Adipocyte (in vitro differentiated cells): Measurements from ENCODE around the gene ACSF3.

Experiments
- DNase-seq: peaks from one replicate; pipeline ENCODE4 v3.0.0-alpha.2; 2015; ENCODE audit warnings: low read depth
- H3K27me3 ChIP-seq: replicated peaks from 2 replicates; pipeline ENCODE4 v1.7.0; 2013; ENCODE audit warnings: mild to moderate bottlenecking, low read length, moderate library complexity; ENCODE audit not compliant: control insufficient read depth, insufficient read depth
- H3K36me3 ChIP-seq: 2 replicates; pipeline ENCODE4 v1.7.0; 2013; ENCODE audit warnings: low read length, mild to moderate bottlenecking, moderate library complexity; ENCODE audit not compliant: control insufficient read depth, insufficient read depth, severe bottlenecking
- H3K4me1 ChIP-seq: 2 replicates; pipeline ENCODE4 v1.7.0; 2013; ENCODE audit warnings: mild to moderate bottlenecking, low read length, moderate library complexity; ENCODE audit not compliant: control insufficient read depth, insufficient read depth
- H3K4me3 ChIP-seq: 2 replicates; pipeline ENCODE4 v1.7.0; 2013; ENCODE audit warnings: mild to moderate bottlenecking, low read length, moderate library complexity
- H3K9ac ChIP-seq: 2 replicates; pipeline ENCODE4 v1.7.0; 2013; ENCODE audit warnings: mild to moderate bottlenecking, low read length, moderate library complexity
- H3K9me3 ChIP-seq: 2 replicates; pipeline ENCODE4 v1.7.0; 2013; ENCODE audit warnings: mild to moderate bottlenecking, low read length, moderate library complexity; ENCODE audit not compliant: control insufficient read depth

The ACSF3 gene

GRCh38 chr16:89093602-89094251, at the start of gene ACSF3:
Gene ACSF3 (plus strand): TSS chr16:89093852. CDS start chr16:89100682, 6,830 bp downstream.
- Histone ChIP-seq H3K27me3 (peaks cover 39% of the 10 kb centered on the region), H3K36me3 (no peaks in the 10 kb centered on the region), H3K4me3 (peak within 1 kb of the TSS; percentile 94), H3K9ac (peak within 1 kb of the TSS; percentile 92), H3K4me1 (peaks cover 19% of the 10 kb centered on the region), H3K9me3 (no peaks in the 10 kb centered on the region)
- peak; percentile 82 for DNase-seq

- no peak overlapping the region for H3K4me3 ChIP-seq
- H3K9me3 ChIP-seq: peaks cover 3% of the 10 kb centered on the region
- no peaks in the 10 kb centered on the region for H3K36me3 ChIP-seq
- DNase-seq: no peak
- H3K4me1 ChIP-seq: no peaks in the 10 kb centered on the region
- H3K9ac ChIP-seq: no peak overlapping the region
- peaks cover 63% of the 10 kb centered on the region for H3K27me3 ChIP-seq
Observed at GRCh38 chr16:89044418-89045180, 49.1 kb upstream of the ACSF3 start.

- no peak overlapping the region for H3K9ac ChIP-seq
- H3K4me3 ChIP-seq: no peak overlapping the region
- H3K9me3 ChIP-seq: peaks cover 3% of the 10 kb centered on the region
- no peaks in the 10 kb centered on the region for H3K4me1 ChIP-seq
- DNase-seq: no peak
- peaks cover 67% of the 10 kb centered on the region for H3K27me3 ChIP-seq
- H3K36me3 ChIP-seq: no peaks in the 10 kb centered on the region
Observed at GRCh38 chr16:89045181-89045815, 48.4 kb upstream of the ACSF3 start.

- Histone ChIP-seq H3K4me1 (no peaks in the 10 kb centered on the region), H3K36me3 (no peaks in the 10 kb centered on the region), H3K27me3 (peaks cover 61% of the 10 kb centered on the region), H3K9ac (no peak overlapping the region), H3K4me3 (no peak overlapping the region), H3K9me3 (peaks cover 3% of the 10 kb centered on the region)
- no peak for DNase-seq
Observed at GRCh38 chr16:89045881-89046280, 47.8 kb upstream of the ACSF3 start.

- Histone ChIP-seq H3K4me1 (no peaks in the 10 kb centered on the region), H3K9me3 (peaks cover 3% of the 10 kb centered on the region), H3K36me3 (no peaks in the 10 kb centered on the region), H3K4me3 (no peak overlapping the region), H3K27me3 (peaks cover 62% of the 10 kb centered on the region), H3K9ac (no peak overlapping the region)
- no peak for DNase-seq
Observed at GRCh38 chr16:89046491-89046890, 47.2 kb upstream of the ACSF3 start.

- Histone ChIP-seq H3K27me3 (peaks cover 69% of the 10 kb centered on the region), H3K36me3 (no peaks in the 10 kb centered on the region), H3K4me3 (no peak overlapping the region), H3K9me3 (peaks cover 3% of the 10 kb centered on the region), H3K4me1 (no peaks in the 10 kb centered on the region), H3K9ac (no peak overlapping the region)
- no peak for DNase-seq
Observed at GRCh38 chr16:89047331-89048089, 46.1 kb upstream of the ACSF3 start.

GRCh38 chr16:89048090-89048725, 45.4 kb upstream of the ACSF3 start:
- peaks cover 3% of the 10 kb centered on the region for H3K9me3 ChIP-seq
- no peak for DNase-seq
- no peaks in the 10 kb centered on the region for H3K4me1 ChIP-seq
- peaks cover 70% of the 10 kb centered on the region for H3K27me3 ChIP-seq
- no peak overlapping the region for H3K4me3 ChIP-seq
- H3K36me3 ChIP-seq: no peaks in the 10 kb centered on the region
- H3K9ac ChIP-seq: no peak overlapping the region

GRCh38 chr16:89048871-89049422, 44.7 kb upstream of the ACSF3 start:
- H3K4me1 ChIP-seq: no peaks in the 10 kb centered on the region
- no peak for DNase-seq
- H3K4me3 ChIP-seq: no peak overlapping the region
- peaks cover 69% of the 10 kb centered on the region for H3K27me3 ChIP-seq
- no peak overlapping the region for H3K9ac ChIP-seq
- H3K9me3 ChIP-seq: peaks cover 3% of the 10 kb centered on the region
- no peaks in the 10 kb centered on the region for H3K36me3 ChIP-seq

- peak; percentile 13 for DNase-seq
- no peak overlapping the region for H3K9ac ChIP-seq
- H3K9me3 ChIP-seq: peaks cover 3% of the 10 kb centered on the region
- peaks cover 67% of the 10 kb centered on the region for H3K27me3 ChIP-seq
- no peaks in the 10 kb centered on the region for H3K36me3 ChIP-seq
- no peak overlapping the region for H3K4me3 ChIP-seq
- H3K4me1 ChIP-seq: no peaks in the 10 kb centered on the region
Observed at GRCh38 chr16:89049484-89050118, 44.1 kb upstream of the ACSF3 start.

GRCh38 chr16:89050119-89050867, 43.4 kb upstream of the ACSF3 start:
- Histone ChIP-seq H3K4me3 (no peak overlapping the region), H3K27me3 (peaks cover 65% of the 10 kb centered on the region), H3K4me1 (no peaks in the 10 kb centered on the region), H3K9ac (no peak overlapping the region), H3K36me3 (no peaks in the 10 kb centered on the region), H3K9me3 (peaks cover 3% of the 10 kb centered on the region)
- DNase-seq: no peak
